ENCODE measurements around the gene LRP2.

GRCh38 chr2:169361706-169362117 lies 622 bp downstream of the LRP2 start:
- TF ChIP-seq POLR2A (IDR thresholded peaks at IDR 0.05; ENCODE audit: low read depth, low read length) = no peak
- TF ChIP-seq POLR2AphosphoS5 (IDR thresholded peaks at IDR 0.05; ENCODE audit: low read depth, low read length) = no peak
- TF ChIP-seq TAF1 (IDR thresholded peaks at IDR 0.05; ENCODE audit: low read depth, low read length) = no peak
- TF ChIP-seq SPI1 (IDR thresholded peaks at IDR 0.05; ENCODE audit: low read depth, low read length) = no peak
